ENCODE data around the gene P2RY11.

DNA sequence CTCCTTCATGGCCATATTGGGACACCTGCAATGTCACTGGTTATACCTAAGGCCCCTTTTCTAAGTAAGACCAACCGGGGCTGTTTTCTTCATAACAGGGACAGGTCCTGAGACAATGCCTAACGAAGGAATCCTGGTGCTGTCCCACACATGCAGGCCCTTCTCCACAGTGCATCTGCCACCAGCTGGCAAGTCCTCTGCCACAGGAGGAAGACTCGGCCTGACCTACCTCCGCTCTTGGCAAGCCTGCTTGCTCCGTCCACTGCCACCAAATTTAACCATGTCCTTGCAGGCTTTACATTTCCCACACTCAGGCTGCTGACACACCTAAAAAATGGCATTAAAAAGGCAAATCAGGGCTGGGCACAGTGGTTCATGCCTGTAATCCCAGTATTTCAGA, 40.0 kb downstream of the P2RY11 start:
- no peak for TF ChIP-seq POLR2A (IDR thresholded peaks at IDR 0.05; ENCODE audit: low read length)
- TF ChIP-seq GATA1 (IDR thresholded peaks at IDR 0.05; ENCODE audit: low read depth, low read length): no peak

All from erythroblast (primary cell).